B cell (primary cell): ENCODE results near the gene BMP6. TPM values are rescaled to one million over a fixed set of nuclear protein-coding genes. Genes with fewer than 3 reads are reported as not detected.
"Not testable (repeated sequence)": the region's sequence is repeated elsewhere in the genome, so short reads cannot be mapped to it uniquely, and the experiment has no call there.

Experiments used
- ATAC-seq: fragments of 200-7000 bp; cut with Tn5 transposase; one replicate; pipeline ENCODE4 v1.10.0; 2021; ENCODE audit warnings: low read depth, mild to moderate bottlenecking, moderate number of reproducible peaks, moderate library complexity
- CTCF ChIA-PET: fragments of 350-600 bp; sonication (Branson Sonifier 250); formaldehyde crosslinking; loops from one replicate; lab custom pipeline; 2021; ENCODE audit warnings: antibody characterized with exemption, inconsistent platforms; lab: Charles Lee
- POLR2A ChIA-PET: fragments of 350-600 bp; sonication (Branson Sonifier 250); formaldehyde crosslinking; loops from one replicate; lab custom pipeline; 2021; ENCODE audit warnings: antibody characterized with exemption; lab: Charles Lee
- DNase-seq: peaks from one replicate; pipeline ENCODE4 v3.0.0; 2013
- H2AFZ ChIP-seq: 2 replicates; pipeline ENCODE4 v1.6.1; 2012; ENCODE audit warnings: mild to moderate bottlenecking, low read depth, low read length; ENCODE audit not compliant: insufficient read depth, poor library complexity, severe bottlenecking
- H3K27ac ChIP-seq, 2 donors: 1 replicate in 1 of 2; 2 replicates in 1 of 2; pipeline ENCODE4 v1.5.1; 2012 to 2013; ENCODE audit warnings: low read length in 2 of 2, mild to moderate bottlenecking in 2 of 2, moderate library complexity in 1 of 2
- H3K27me3 ChIP-seq, 4 experiments: fragments of 200-600 bp in 1 of 4; sonication (generic) in 1 of 4; replicated peaks in 1 of 4; 1 replicate in 2 of 4; 2 replicates in 2 of 4; pipeline versions ENCODE4 v1.6.1 to v1.7.0; 2013 to 2016; ENCODE audit warnings: low read length in 3 of 4, mild to moderate bottlenecking in 2 of 4, mixed read lengths in 1 of 4, moderate library complexity in 1 of 4; ENCODE audit not compliant: insufficient read depth in 4 of 4, control insufficient read depth in 3 of 4; ENCODE audit errors: control extremely low read depth in 1 of 4
- H3K36me3 ChIP-seq, 2 experiments: replicated peaks in 1 of 2; 1 replicate in 1 of 2; 2 replicates in 1 of 2; pipeline versions ENCODE4 v1.6.1 to v1.7.1; 2013; ENCODE audit warnings: low read length in 1 of 2; ENCODE audit not compliant: insufficient read depth in 2 of 2, control insufficient read depth in 1 of 2; ENCODE audit errors: control extremely low read depth in 1 of 2, extremely low read depth in 1 of 2
- H3K4me1 ChIP-seq, 2 donors: fragments of 200-600 bp in 1 of 2; sonication (generic) in 1 of 2; 1 replicate in 1 of 2; 2 replicates in 1 of 2; pipeline versions ENCODE4 v1.5.1 to v1.6.1; 2013 to 2017; ENCODE audit warnings: low read length in 2 of 2; ENCODE audit not compliant: control insufficient read depth in 2 of 2, insufficient read depth in 2 of 2
- H3K4me2 ChIP-seq: replicated peaks from 2 replicates; pipeline ENCODE3; 2012; ENCODE audit warnings: mild to moderate bottlenecking, low read depth, low read length; ENCODE audit not compliant: poor library complexity, severe bottlenecking
- H3K4me3 ChIP-seq, 5 experiments: fragments of 200-600 bp in 1 of 5; sonication (generic) in 1 of 5; 1 replicate in 3 of 5; 2 replicates in 2 of 5; pipeline versions ENCODE4 v1.5.1 to v1.7.0; 2011 to 2016; ENCODE audit warnings: low read length in 4 of 5, mild to moderate bottlenecking in 4 of 5, low read depth in 2 of 5, control low read depth in 1 of 5, moderate library complexity in 1 of 5; ENCODE audit not compliant: insufficient read depth in 1 of 5; ENCODE audit errors: control extremely low read depth in 1 of 5, extremely low read depth in 1 of 5
- H3K79me2 ChIP-seq: fragments of 200-600 bp; sonication (generic); one replicate; pipeline ENCODE4 v1.6.0; 2016; ENCODE audit warnings: low read length; ENCODE audit not compliant: control insufficient read depth, insufficient read depth
- H3K9ac ChIP-seq: fragments of 200-600 bp; sonication (generic); 2 replicates; pipeline ENCODE4 v1.6.1; 2017; ENCODE audit warnings: mild to moderate bottlenecking, low read length, moderate library complexity
- H3K9me3 ChIP-seq, 3 donors: one replicate each; pipeline versions ENCODE4 v1.6.1 to v1.7.1; 2013; ENCODE audit warnings: low read length in 2 of 3; ENCODE audit not compliant: control insufficient read depth in 2 of 3, insufficient read depth in 1 of 3; ENCODE audit errors: control extremely low read depth in 1 of 3
- H4K20me1 ChIP-seq: 2 replicates; pipeline ENCODE4 v1.6.0; 2012; ENCODE audit warnings: mild to moderate bottlenecking, low read length; ENCODE audit not compliant: insufficient read depth, control insufficient read depth, poor library complexity, severe bottlenecking
- H3K27ac Mint-ChIP-seq: one replicate; pipeline ENCODE4 v1.8.0; 2021; ENCODE audit warnings: mixed read lengths
- H3K27me3 Mint-ChIP-seq: one replicate; pipeline ENCODE4 v1.8.0; 2021; ENCODE audit warnings: mixed read lengths
- H3K4me1 Mint-ChIP-seq: one replicate; pipeline ENCODE4 v1.8.0; 2021; ENCODE audit warnings: mixed read lengths
- H3K4me3 Mint-ChIP-seq: one replicate; pipeline ENCODE4 v1.8.0; 2021; ENCODE audit warnings: mixed read lengths
- H3K9me3 Mint-ChIP-seq: one replicate; pipeline ENCODE4 v1.8.0; 2022; ENCODE audit warnings: mixed read lengths; ENCODE audit not compliant: insufficient read depth
- CTCF ChIP-seq: fragments of 200-600 bp; IDR thresholded peaks from one replicate; pipeline ENCODE4 v1.8.0; 2022; ENCODE audit warnings: antibody characterized with exemption, mild to moderate bottlenecking
- EZH2 ChIP-seq: IDR thresholded peaks from 2 replicates; pipeline ENCODE4 v1.6.1; 2012; ENCODE audit warnings: borderline replicate concordance, low read depth, mild to moderate bottlenecking, moderate library complexity, low read length; ENCODE audit not compliant: insufficient read depth, poor library complexity, severe bottlenecking
- WGBS: methylation state at CpG from one replicate; pipeline ENCODE4 v1.1.5; 2013; ENCODE audit warnings: missing lambda C conversion rate; ENCODE audit not compliant: insufficient coverage; 5-methylcytosine and 5-hydroxymethylcytosine counted together
- intact Hi-C: fragments of 100-400 bp; cut with micrococcal nuclease; formaldehyde crosslinking; loops from one replicate; pipeline ENCODE4 v1.10.0; 2022
- polyA plus RNA-seq: library from polyadenylated mRNA; depleted of rRNA; stranded (reverse); fragments of >200 nt; gene quantifications from 2 replicates; pipeline ENCODE4 v1.2.3, GENCODE V29; 2012
- total RNA-seq, 2 donors: library from RNA; stranded (reverse); fragments of 120-200 nt in 1 of 2; gene quantifications; 1 replicate in 1 of 2; 2 replicates in 1 of 2; pipeline versions ENCODE4 v1.2.3 to v1.2.4, GENCODE V29; 2013 to 2022

Gene BMP6
- total and polyA plus RNA-seq, 2 donors (not counting 1 experiment from before 2014, with no cell fraction given), result 0.43 to 2.9 TPM

DNA sequence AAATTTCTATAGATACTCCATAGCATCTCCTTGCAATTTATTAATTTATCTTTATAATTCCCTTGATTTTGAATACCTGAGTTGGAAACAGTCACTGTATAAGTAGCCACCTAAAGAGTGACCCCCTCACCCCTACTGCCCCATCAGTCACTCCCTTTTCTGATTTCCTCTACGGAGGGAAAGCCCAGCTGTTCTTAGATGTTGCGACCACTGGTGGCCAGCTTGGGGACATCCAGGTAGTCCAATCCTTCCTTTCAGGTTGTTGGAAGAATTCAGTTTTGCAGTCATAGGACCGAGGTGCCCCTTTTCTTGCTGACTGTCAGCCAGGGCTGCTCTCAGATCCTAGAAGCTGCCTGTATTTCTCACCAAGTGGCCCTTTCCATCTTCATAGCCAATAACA, 87.8 kb downstream of the BMP6 start:
- no peak for DNase-seq
- 100% methylated on average over 2 of the region's 3 CpGs for WGBS
- intact Hi-C loops, result no loop called here
- peaks cover 26% of the 10 kb centered on the region for H3K27me3 Mint-ChIP-seq
- ChIA-PET CTCF (no interaction called here), POLR2A (no interaction called here)
- H3K9me3 Mint-ChIP-seq, result no peaks in the 10 kb centered on the region
- H3K27ac Mint-ChIP-seq, result no peak overlapping the region
- no peak for ATAC-seq
- H3K36me3 ChIP-seq, result no peaks in the 10 kb centered on the region
- H3K4me1 Mint-ChIP-seq, result no peaks in the 10 kb centered on the region
- no peaks in the 10 kb centered on the region for H3K79me2 ChIP-seq
- no peak overlapping the region for H3K4me3 ChIP-seq
- no peaks in the 10 kb centered on the region for H3K4me1 ChIP-seq
- no peak for TF ChIP-seq EZH2
- TF ChIP-seq CTCF, result no peak
- H3K9ac ChIP-seq, result no peak overlapping the region
- H3K4me3 Mint-ChIP-seq, result no peak overlapping the region
- no peak overlapping the region for H2AFZ ChIP-seq
- no peaks in the 10 kb centered on the region for H3K9me3 ChIP-seq
- H3K27me3 ChIP-seq, result peaks cover 0 to 7% (median 0%) of the 10 kb centered on the region in 4 experiments
- no peaks in the 10 kb centered on the region for H4K20me1 ChIP-seq
- H3K27ac ChIP-seq, result no peak overlapping the region
- no peak overlapping the region for H3K4me2 ChIP-seq

DNA sequence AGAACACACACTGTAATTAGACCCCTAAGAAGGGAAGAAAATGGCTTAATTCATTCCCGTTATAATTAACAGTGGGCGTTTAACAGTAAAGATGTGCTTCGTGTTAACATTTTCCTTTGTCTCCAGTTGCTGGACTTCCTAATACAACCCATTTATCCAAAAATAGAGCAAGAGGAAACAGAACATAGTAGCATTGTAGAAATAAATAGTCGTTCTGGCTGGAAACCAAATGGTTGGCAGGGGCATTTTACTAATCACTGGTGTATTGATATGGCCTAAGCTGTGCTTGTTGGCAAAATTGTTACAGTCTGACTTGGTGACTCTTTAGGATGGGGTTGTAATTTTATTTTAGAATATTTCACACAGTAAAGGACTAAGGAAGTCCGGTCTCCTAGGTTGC, 89.8 kb downstream of the BMP6 start:
- no peak overlapping the region for H3K27ac ChIP-seq
- H3K27me3 ChIP-seq, result peaks cover 0 to 4% (median 0%) of the 10 kb centered on the region in 4 experiments
- no peak for ATAC-seq
- Mint-ChIP-seq H3K4me1 (no peaks in the 10 kb centered on the region), H3K27ac (no peak overlapping the region), H3K9me3 (no peaks in the 10 kb centered on the region), H3K4me3 (no peak overlapping the region), H3K27me3 (peaks cover 24% of the 10 kb centered on the region)
- no peak overlapping the region for H3K9ac ChIP-seq
- H3K36me3 ChIP-seq, result no peaks in the 10 kb centered on the region
- no peaks in the 10 kb centered on the region for H3K9me3 ChIP-seq
- 71% methylated on average over 1 of the region's 5 CpGs for WGBS
- no peaks in the 10 kb centered on the region for H3K4me1 ChIP-seq
- POLR2A ChIA-PET, result no interaction called here
- no peak for DNase-seq
- H2AFZ ChIP-seq, result no peak overlapping the region
- no peaks in the 10 kb centered on the region for H3K79me2 ChIP-seq
- no peak overlapping the region for H3K4me3 ChIP-seq
- CTCF ChIA-PET, result no interaction called here
- intact Hi-C loops, result no loop called here
- H3K4me2 ChIP-seq, result no peak overlapping the region
- TF ChIP-seq CTCF (no peak), EZH2 (no peak)
- no peaks in the 10 kb centered on the region for H4K20me1 ChIP-seq

DNA sequence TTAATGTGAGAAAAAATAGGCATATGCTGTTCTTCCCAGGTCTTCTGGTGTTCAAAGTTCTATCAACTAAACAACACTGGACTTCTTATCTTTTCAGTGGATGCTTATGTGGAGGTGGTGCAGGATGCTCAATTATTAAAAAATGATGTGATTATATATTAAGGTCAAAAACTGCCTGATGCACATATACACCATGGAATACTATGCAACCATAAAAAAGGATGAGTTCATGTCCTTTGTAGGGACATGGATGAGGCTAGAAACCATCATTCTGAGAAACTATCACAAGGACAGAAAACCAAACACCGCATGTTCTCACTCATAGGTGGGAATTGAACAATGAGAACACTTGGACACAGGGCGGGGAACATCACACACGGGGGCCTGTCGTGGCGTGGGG, 91.3 kb downstream of the BMP6 start:
- H3K4me1 Mint-ChIP-seq, H3K36me3 ChIP-seq, H3K4me3 ChIP-seq, H3K9ac ChIP-seq, H3K9me3 ChIP-seq, H2AFZ ChIP-seq, POLR2A ChIA-PET, H3K27ac ChIP-seq, intact Hi-C loops, CTCF ChIA-PET, H3K79me2 ChIP-seq, H3K4me2 ChIP-seq, H3K27me3 ChIP-seq, H3K4me3 Mint-ChIP-seq, H3K9me3 Mint-ChIP-seq, H3K4me1 ChIP-seq, ATAC-seq, DNase-seq, H3K27ac Mint-ChIP-seq, H4K20me1 ChIP-seq: not testable (repeated sequence)
- peaks cover 21% of the 10 kb centered on the region for H3K27me3 Mint-ChIP-seq
- WGBS, result no CpG with 5 or more reads among the region's 5 CpGs
